NCI-H2196 treated with DMSO at 0.1 percent for 48 hours (cell line): ENCODE results near the gene AURKB.

ENCODE experiments used
- DNase-seq: peaks from one replicate; lab custom pipeline; 2025; ENCODE audit not compliant: unreplicated experiment; lab: John Stamatoyannopoulos, UW

Gene AURKB

DNA sequence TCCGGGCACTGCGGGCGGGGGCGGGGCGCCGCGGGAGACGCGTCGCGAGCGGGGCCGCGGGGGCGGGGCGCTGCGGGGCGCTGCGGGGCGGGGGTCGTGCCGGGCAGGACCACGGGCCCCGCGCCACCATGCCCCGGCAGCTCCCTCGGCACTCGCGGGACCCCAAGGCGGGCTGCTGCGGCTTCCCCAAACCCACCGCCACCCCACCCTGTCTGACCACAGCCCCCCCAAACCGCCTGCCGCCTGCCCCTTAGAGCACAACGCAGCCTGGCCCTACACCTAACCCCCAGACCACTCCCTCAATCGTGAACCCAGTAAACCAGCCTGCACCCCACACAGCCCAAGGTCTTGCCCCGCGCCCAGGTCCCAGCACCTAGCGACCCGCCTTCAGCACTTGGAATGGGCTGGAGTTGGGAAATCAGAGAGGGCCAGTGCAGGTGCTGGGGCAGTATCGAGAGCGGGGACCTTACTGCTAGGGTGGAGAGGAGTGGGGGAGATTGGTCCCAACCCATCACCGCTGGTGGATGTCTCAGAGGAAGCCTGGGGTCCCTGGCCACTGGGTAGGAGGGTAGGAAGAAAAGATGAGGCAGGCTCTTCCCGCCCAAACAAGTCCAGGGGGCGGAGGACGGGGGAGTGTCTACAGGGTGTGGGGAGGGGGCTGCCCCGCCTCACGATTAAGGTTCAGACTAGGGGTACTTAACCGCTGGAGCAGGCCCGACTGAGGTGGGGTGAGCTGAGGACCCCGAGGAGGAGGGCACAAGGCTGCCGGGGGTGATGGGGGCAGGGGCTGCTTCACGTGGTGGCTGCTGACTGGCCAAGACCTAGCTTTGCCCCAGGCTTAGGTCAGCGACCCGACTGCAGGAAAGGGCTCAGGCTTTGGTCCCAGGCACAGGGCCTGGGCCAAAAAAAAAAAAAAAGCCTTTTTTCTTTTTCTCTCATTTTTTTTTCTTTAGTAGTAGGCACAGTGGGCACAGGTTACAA is 47.1 kb downstream of the AURKB start:
- DNase-seq, result no peak

DNA sequence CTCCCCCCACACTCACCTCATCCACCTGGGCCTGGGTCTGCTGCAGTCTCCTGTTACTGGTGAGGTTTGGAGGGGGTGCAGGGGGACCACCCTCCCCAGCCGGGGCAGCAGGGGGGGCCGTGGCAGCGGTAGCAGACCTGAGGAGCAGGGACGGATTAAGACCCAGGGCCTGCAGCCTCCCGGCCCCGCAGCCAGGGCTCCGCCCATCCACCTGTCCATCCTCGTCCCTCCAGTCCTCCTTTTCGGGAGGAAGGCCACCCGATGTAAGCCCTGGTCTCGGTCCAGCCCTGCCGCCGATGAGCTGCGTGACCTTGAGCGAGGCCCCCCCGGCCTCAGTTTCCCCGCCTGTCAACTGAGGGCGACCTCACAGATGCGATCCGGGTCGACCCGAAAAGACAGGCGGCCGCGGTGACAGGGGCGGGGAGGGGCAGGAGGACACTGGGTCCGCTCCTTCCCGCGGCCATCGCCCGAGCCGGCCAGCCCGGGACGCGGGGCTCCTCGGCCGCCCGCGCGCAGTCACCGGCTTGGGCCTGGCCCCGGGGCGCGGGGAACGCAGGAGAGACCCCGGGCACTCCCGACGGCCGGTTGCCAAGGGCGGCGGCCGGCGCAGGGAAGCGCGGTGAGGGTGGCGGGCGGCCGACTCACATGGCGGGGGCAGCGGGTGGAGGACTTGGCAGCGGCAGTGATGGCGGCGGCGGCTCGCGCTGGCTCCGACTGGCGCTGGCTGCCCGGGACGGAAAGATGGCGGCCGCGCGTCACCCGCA is 48.0 kb downstream of the AURKB start, which contains the start of gene VAMP2:
Gene VAMP2, minus strand, starts transcription at position 716 of the 764 bp plus-strand sequence. Its CDS starts 69 bp downstream, at position 647.
- DNase-seq, result peak; percentile 24

DNA sequence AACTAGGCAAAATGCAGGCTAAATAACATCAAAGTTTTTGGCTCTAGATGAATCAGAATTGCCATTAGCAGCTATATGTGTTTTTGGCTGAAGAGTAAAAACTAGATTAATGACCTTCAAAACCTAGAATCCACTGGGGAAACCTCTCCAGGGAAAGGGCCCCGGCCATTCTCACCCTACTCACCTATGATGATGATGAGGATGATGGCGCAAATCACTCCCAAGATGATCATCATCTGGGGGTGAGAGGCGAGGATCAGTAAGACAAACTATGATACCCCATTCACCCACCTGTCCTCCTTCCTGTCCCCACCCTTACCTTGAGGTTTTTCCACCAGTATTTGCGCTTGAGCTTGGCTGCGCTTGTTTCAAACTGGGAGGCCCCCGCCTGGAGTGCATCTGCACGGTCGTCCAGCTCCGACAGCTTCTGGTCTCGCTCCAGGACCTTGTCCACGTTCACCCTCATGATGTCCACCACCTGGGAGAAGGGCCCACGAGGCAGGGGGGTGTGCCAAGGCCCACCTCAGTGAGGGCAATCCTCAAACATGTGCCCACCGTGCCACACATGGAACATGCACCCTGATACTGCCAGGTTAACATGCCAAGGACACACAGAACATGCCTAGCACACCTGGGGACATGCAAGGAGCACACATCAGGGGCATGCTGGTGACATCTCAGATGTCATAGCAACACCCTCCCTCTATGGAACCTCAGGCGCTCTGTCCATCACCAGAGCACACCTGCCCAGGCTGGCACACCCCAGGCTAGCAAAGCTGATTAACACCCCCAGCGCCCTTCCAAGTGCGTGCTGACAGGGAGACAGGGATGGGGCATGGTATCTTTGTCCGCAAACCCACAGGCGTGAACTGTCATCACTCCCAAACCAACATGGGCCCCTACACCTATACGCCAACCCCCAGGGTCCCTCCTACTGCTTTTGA is 48.8 kb downstream of the AURKB start:
- DNase-seq, result no peak

DNA sequence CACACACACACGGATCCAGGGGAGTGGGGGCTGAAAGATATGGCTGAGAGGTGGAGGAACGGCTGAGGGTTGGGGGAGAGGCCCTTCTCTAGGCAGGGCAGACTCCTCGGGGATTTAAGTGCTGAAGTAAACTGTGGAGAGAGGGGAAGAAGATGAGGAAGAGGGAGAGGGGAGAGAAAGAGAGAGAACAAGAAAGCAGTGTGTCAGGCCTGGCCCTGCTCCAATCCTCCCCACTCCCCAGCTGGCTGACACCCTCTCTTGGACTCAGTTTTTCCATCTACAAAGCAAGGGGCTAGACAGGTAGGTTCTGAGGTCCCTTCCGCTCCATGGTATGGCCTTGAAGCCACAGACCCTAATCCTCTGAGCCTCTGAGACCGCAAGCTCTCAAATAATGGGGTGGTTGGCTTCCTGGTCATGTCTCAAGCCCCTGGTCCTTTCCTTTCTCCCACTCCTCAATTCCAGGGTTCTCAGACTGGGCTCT is 49.6 kb downstream of the AURKB start:
- no peak for DNase-seq

DNA sequence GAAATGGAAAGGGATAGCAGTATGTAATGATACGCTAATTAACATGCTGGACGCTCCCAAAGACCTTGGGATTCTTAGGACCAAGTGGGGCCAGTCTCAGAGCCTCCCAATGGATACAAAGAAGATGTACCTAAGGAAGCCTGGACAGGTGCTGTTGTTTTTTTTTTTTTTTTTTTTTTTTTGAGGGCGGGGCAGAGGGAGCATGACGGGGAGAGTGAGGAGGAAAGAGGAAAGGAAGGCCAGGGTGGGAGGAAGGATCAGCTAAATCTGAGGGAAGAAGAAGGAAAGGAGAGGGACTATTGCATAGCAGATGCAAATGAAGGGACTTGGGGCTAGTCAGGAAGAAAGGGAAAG is 50.2 kb downstream of the AURKB start:
- no peak for DNase-seq

DNA sequence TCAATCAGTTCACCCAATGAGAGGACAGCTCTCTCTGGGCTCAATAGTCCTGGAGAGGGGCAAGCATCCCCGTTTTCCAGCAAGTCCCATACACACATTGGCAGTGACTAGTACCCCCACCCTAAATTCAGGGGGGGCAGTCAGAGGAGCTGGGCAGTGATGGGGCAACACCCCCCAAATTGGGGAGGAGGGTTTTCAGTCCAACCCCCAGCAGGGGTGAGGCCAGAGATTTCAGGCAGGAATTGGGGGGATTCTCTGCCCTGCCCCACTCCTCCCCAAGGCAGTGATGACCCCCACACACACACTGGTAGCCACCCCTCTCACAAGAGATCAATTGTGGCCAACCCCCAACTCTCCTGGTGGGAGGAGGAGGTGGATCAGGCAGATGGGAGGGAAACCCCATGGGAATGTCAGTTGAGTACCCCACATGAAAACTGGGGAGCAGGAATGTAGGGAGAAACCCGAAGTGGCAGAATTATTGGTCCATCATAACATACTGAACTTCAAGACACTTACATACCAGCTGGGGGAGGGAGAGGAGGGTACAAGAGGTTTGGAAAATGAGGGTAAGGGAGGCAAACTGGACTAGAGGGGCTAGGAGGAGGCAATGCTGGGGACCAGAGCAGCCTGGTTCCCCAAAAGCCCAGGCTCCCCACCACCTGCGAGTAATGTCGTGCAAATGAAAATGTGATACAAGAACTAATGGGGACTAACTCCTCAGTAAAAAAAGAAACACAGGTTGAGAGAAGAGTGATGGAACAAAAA is 50.7 kb downstream of the AURKB start:
- DNase-seq, result no peak

DNA sequence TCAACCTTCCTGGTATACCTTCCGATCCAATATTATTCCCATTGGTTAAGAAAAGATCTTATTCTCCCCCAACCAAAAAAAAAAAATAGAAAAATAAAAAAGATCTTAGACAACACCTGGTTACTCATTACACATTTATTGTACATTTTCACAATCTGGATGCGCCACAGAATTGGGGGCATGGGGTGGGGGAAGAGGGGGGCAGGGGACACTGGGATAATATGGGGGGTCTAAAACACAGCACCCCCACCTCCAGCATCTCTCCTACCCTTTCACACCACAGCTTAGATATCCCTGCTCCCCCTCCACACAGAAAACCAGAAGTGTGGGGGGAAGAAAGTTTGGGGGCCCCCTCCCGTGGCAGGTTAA is 51.4 kb downstream of the AURKB start:
- DNase-seq, result no peak

DNA sequence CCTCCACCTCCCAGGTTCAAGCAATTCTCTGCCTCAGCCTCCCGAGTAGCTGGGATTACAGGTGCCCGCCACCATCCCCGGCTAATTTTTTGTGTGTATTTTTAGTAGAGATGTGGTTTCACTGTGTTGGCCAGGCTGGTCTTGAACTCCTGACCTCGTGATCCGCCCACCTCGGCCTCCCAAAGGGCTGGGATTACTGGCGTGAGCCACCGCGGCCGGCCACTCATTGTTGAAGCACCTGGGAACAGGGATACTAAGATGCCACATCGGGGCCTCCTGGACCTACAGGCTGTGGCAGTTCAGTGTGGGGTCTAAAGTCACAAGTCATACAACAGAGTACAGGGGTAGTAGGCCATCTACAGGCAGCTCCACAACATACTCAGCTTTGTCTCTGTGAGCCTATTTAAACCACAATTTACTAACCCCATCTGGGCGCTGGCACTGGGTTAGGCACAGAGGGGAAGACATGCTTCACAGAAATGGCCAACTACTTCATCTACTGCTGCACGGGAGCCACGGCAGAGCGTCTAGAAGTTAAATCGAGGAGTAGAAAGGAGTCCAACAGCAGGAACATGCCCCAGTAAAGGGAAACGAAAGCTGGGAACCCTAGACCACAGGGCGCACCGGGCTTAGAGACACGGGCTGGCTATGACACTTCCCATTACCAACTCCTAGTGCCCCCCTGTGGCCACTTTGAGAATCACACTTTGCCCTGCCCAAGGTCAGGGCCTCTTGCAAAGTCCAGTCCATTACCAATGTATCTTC is 51.9 kb downstream of the AURKB start:
- DNase-seq, result peak; percentile 37

DNA sequence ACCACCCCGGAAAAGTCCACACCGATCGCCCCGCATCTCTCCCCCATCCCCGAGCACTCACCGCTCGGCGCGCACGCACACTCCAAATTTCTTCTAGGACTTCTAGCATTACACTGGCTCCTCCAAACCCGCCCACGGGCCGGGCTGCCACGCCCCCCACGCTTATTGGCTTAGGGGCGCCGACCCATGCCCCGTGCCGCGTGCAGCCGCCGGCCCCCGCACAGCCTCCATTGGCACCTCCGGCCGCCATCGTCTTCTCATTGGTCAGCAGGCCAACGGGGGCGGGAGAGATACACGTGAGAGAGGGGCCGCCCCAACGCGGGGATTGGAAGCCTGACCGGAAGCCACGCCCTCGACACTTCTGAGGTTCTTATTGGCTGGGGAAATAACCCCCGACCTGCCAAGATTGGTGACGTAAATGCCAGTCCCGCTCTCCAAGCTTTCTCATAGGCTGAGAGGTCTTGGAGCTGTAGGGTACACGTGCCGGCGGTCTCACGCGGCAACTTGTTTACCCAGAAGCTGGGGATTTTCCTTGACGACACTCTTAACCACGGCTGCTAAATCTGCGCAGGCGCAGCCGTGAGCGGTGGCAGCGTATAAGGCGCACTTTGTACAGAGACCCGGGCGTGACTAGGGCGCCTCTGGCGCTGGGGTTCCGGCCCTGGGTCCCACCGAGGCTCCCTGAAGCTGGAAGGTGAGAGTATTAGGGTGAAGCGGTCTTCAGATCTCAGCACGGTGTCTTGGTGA is 54.0 kb downstream of the AURKB start:
- peak; percentile 93 for DNase-seq

DNA sequence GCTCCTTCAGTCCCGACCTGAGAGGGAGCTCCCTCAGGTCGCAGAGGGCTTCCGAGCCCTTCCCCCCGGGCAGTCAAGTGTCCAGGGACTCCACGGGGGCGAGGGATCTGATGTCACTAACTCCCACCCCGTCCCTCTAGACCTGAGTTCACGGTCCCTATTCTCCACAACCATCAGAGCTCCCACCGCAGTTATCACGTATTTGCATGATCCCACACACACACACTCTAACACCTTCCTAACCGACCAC is 54.5 kb downstream of the AURKB start:
- DNase-seq, result no peak

DNA sequence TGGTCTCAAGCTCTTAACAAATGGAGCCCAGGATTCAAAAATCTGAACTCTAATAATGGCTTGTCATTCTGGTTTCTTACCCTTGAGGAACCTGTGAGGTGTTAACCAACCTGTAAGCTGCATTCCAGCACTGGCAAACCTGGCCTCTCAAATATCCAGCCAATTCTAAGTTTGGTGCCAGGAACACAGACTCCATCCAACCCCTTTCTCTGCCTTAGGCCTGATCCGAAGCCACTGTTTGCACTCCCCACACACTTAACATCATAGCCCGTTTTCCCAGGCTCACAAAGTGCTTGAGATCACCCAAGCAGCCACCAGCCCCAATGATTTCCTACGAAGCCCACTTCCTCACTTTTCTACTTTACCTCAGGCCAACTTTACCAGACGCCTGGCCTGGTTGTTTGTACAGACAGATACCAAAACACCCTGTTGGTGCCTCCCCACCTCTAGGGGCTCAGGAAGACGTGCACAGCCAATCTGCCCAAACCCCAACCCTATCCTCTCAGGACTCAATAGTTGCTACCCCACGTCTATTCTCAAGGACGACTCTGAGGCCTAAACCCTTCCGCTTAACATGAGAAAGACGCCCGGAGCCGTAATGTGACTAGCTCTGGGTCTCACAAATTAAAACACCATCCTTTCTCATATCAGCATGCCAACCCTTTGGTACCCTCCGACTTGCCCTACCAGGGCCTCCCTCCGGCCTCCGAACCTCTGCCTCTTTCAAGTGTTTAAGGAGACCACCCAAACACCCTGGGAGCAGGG is 55.0 kb downstream of the AURKB start:
- no peak for DNase-seq
